ENCODE measurements around the gene PROM1.

DNA sequence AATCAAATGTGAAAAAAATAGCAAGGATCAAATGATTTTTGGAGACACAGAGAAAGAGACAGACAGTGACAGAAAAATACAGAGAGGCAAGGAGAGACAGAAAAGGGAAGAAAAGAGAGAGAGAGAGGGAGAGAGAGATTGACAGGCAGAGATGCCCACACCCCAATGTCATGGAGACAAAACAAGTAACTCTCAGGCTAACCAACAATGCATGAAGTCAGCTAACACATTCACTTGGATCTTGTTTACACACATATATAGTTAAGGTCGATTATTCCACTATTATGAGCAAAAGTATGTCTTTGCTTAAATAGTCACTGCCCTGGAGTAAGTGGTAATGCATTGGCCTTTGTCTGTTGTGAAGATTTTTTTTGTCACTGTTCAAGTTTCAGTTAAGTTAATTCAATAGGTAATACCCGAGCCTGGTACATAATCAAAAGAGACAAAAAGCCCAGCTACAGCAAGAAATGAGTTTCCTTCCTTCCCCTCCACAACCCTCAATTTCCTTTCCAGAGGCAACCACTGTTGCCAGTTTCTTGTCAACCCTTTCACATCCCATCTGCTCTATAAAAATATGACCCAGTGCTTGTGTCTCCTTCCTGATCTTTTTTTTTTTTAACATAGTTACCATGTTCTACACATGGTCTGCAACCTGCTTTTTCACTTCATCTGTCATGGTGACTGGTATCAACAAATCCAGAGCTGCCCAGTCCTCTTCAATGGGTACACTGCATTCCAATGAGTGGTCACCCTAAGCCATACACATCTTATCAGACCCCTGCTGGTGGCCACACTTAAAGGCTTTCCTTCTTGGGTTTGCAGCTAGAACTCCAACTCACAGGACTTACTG, 52.1 kb downstream of the PROM1 start:
- TF ChIP-seq, protein P1, sequence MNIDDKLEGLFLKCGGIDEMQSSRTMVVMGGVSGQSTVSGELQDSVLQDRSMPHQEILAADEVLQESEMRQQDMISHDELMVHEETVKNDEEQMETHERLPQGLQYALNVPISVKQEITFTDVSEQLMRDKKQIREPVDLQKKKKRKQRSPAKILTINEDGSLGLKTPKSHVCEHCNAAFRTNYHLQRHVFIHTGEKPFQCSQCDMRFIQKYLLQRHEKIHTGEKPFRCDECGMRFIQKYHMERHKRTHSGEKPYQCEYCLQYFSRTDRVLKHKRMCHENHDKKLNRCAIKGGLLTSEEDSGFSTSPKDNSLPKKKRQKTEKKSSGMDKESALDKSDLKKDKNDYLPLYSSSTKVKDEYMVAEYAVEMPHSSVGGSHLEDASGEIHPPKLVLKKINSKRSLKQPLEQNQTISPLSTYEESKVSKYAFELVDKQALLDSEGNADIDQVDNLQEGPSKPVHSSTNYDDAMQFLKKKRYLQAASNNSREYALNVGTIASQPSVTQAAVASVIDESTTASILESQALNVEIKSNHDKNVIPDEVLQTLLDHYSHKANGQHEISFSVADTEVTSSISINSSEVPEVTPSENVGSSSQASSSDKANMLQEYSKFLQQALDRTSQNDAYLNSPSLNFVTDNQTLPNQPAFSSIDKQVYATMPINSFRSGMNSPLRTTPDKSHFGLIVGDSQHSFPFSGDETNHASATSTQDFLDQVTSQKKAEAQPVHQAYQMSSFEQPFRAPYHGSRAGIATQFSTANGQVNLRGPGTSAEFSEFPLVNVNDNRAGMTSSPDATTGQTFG (tag by site-specific recombination; IDR thresholded peaks at IDR 0.05; ENCODE audit: borderline replicate concordance): no peak
- no peak for TF ChIP-seq TCF7L2 (IDR thresholded peaks at IDR 0.05; ENCODE audit: borderline replicate concordance, low read depth, low read length)
- TF ChIP-seq ZNF623 (tag by site-specific recombination; IDR thresholded peaks at IDR 0.05): no peak
- TF ChIP-seq ZNF777 (tag by site-specific recombination; IDR thresholded peaks at IDR 0.05; ENCODE audit: borderline replicate concordance): no peak
- no peak for TF ChIP-seq ZNF510 (tag by site-specific recombination; IDR thresholded peaks at IDR 0.05; ENCODE audit: insufficient replicate concordance)
- TF ChIP-seq, protein P2, sequence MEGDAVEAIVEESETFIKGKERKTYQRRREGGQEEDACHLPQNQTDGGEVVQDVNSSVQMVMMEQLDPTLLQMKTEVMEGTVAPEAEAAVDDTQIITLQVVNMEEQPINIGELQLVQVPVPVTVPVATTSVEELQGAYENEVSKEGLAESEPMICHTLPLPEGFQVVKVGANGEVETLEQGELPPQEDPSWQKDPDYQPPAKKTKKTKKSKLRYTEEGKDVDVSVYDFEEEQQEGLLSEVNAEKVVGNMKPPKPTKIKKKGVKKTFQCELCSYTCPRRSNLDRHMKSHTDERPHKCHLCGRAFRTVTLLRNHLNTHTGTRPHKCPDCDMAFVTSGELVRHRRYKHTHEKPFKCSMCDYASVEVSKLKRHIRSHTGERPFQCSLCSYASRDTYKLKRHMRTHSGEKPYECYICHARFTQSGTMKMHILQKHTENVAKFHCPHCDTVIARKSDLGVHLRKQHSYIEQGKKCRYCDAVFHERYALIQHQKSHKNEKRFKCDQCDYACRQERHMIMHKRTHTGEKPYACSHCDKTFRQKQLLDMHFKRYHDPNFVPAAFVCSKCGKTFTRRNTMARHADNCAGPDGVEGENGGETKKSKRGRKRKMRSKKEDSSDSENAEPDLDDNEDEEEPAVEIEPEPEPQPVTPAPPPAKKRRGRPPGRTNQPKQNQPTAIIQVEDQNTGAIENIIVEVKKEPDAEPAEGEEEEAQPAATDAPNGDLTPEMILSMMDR (tag by site-specific recombination; IDR thresholded peaks at IDR 0.05): no peak
- TF ChIP-seq ZNF311 (tag by site-specific recombination; IDR thresholded peaks at IDR 0.05; ENCODE audit: borderline replicate concordance): no peak
- no peak for TF ChIP-seq ZNF221 (tag by site-specific recombination; IDR thresholded peaks at IDR 0.05; ENCODE audit: borderline replicate concordance)
- TF ChIP-seq ZNF302 (tag by site-specific recombination; IDR thresholded peaks at IDR 0.05; ENCODE audit: low read depth): no peak
- no peak for TF ChIP-seq MZF1 (tag by site-specific recombination; IDR thresholded peaks at IDR 0.05; ENCODE audit: borderline replicate concordance)
- TF ChIP-seq, protein P3, sequence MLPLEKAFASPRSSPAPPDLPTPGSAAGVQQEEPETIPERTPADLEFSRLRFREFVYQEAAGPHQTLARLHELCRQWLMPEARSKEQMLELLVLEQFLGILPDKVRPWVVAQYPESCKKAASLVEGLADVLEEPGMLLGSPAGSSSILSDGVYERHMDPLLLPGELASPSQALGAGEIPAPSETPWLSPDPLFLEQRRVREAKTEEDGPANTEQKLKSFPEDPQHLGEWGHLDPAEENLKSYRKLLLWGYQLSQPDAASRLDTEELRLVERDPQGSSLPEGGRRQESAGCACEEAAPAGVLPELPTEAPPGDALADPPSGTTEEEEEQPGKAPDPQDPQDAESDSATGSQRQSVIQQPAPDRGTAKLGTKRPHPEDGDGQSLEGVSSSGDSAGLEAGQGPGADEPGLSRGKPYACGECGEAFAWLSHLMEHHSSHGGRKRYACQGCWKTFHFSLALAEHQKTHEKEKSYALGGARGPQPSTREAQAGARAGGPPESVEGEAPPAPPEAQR (tag by site-specific recombination; IDR thresholded peaks at IDR 0.05): no peak
- no peak for TF ChIP-seq ZNF132 (tag by site-specific recombination; IDR thresholded peaks at IDR 0.05; ENCODE audit: borderline replicate concordance)
- no peak for TF ChIP-seq ZFP37 (tag by site-specific recombination; IDR thresholded peaks at IDR 0.05)
